ENCODE measurements around the gene TARP.
"Not testable (repeated sequence)": the region's sequence is repeated elsewhere in the genome, so short reads cannot be mapped to it uniquely, and the experiment has no call there.

The TARP gene

GRCh38 chr7:38274927-38275620 lies 1.6 kb upstream of the TARP start:
- TF ChIP-seq CTCF (IDR thresholded peaks at IDR 0.05; ENCODE audit: control extremely low read depth, extremely low read depth, low read depth, missing control alignments) = no peak
- ChIA-PET POLR2A (no interaction called here), CTCF (interaction anchor here (1.1 to 3.0 kb wide), 2 partner anchors 59 to 61 kb away, joined by 3 to 8 read pairs; no protein-coding TSS in a partner anchor)
- DNase-seq (ENCODE audit: extremely low spot score) = no peak

GRCh38 chr7:38274486-38274885 lies 1.1 kb upstream of the TARP start:
- no peak for DNase-seq (ENCODE audit: extremely low spot score)
- TF ChIP-seq CTCF (IDR thresholded peaks at IDR 0.05; ENCODE audit: control extremely low read depth, extremely low read depth, low read depth, missing control alignments) = no peak
- ChIA-PET POLR2A (no interaction called here), CTCF (interaction anchor here (1.1 to 3.0 kb wide), 2 partner anchors 59 to 61 kb away, joined by 3 to 8 read pairs; no protein-coding TSS in a partner anchor)

- CTCF ChIA-PET, POLR2A ChIA-PET: not testable (repeated sequence)
Measured at GRCh38 chr7:38270405-38270804, 3.0 kb downstream of the TARP start.

GRCh38 chr7:38269704-38270346 lies 3.6 kb downstream of the TARP start:
- POLR2A ChIA-PET; CTCF ChIA-PET; DNase-seq (ENCODE audit: extremely low spot score): not testable (repeated sequence)

More at GRCh38 chr7:38270405-38270804, 3.0 kb downstream of the TARP start:
- not testable (repeated sequence) for DNase-seq (ENCODE audit: extremely low spot score)

- POLR2A ChIA-PET; DNase-seq (ENCODE audit: extremely low spot score); CTCF ChIA-PET: not testable (repeated sequence)
Measured at GRCh38 chr7:38265958-38266357, 7.5 kb downstream of the TARP start.

GRCh38 chr7:38264602-38265001 lies 8.8 kb downstream of the TARP start:
- CTCF ChIA-PET; DNase-seq (ENCODE audit: extremely low spot score); POLR2A ChIA-PET: not testable (repeated sequence)

- CTCF ChIA-PET = interaction anchor here (2.0 kb wide), 1 partner anchor 72 kb away, joined by 4 read pairs; no protein-coding TSS in a partner anchor
- not testable (repeated sequence) for DNase-seq (ENCODE audit: extremely low spot score)
Measured at GRCh38 chr7:38263274-38263673, 10.2 kb downstream of the TARP start.

GRCh38 chr7:38262545-38262944 lies 10.9 kb downstream of the TARP start:
- DNase-seq (ENCODE audit: extremely low spot score) = no peak
- TF ChIP-seq CTCF (IDR thresholded peaks at IDR 0.05; ENCODE audit: control extremely low read depth, extremely low read depth, low read depth, missing control alignments) = no peak

More at GRCh38 chr7:38263274-38263673, 10.2 kb downstream of the TARP start:
- POLR2A ChIA-PET = not testable (repeated sequence)

GRCh38 chr7:38262026-38262425 lies 11.4 kb downstream of the TARP start:
- POLR2A ChIA-PET; DNase-seq (ENCODE audit: extremely low spot score): not testable (repeated sequence)
- CTCF ChIA-PET = interaction anchor here (2.0 kb wide), 1 partner anchor 74 kb away, joined by 4 read pairs; no protein-coding TSS in a partner anchor

More at GRCh38 chr7:38262545-38262944, 10.9 kb downstream of the TARP start:
- ChIA-PET POLR2A (no interaction called here), CTCF (interaction anchor here (2.0 kb wide), 1 partner anchor 73 kb away, joined by 4 read pairs; no protein-coding TSS in a partner anchor)

GRCh38 chr7:38261601-38262000 lies 11.8 kb downstream of the TARP start:
- POLR2A ChIA-PET; DNase-seq (ENCODE audit: extremely low spot score): not testable (repeated sequence)
- CTCF ChIA-PET = interaction anchor here (0.8 to 2.0 kb wide), 2 partner anchors 39 to 74 kb away, joined by 3 to 4 read pairs; no protein-coding TSS in a partner anchor

- CTCF ChIA-PET; DNase-seq (ENCODE audit: extremely low spot score); POLR2A ChIA-PET: not testable (repeated sequence)
Measured at GRCh38 chr7:38259157-38259556, 14.3 kb downstream of the TARP start.

Measured in GM10248 (cell line).